NCI-H1048 (cell line): ENCODE data around the gene CDK19.

Experiments used
- DNase-seq: peaks from one replicate; lab custom pipeline; 2025; lab: John Stamatoyannopoulos, UW

Gene CDK19

DNA sequence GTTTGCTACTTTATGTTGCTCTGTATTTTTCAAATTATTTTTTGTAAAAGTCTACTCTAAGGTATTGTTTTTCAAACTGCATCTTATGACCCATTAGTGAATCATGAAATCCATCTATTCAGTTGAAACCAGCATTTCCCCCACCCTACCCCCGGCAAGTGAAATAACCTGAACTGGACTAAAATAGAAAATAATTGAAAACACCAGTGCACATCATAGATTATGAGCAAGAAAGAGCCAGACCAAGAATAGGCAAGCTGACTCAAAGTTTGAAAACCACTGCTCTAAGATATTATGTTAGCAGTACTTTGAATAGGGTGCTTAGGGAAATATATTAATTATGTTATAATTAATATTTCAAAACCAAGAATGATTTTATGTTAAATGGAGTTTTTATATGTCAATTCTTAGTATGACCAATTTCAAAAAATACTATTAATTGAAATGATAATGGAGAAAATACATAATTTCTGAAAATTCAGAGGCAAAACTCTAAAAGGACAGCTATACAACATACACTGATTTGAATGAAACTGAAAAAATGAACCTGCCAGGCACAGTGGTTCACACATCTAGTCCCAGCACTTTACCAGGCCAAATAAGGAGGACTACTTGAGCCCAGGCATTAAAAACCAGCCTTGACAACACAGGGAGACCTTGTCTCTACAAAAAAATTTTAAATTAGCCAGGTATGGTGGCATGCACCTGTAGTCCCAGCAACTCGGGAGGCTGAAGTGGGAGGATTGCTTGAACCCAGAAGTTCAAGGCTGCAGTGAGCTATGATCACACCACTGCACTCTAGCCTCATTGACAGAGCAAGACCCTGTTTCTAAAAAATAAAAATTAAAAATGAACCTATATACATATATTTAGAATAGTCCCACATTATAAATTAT is 112.0 kb downstream of the CDK19 start:
- no peak for DNase-seq

DNA sequence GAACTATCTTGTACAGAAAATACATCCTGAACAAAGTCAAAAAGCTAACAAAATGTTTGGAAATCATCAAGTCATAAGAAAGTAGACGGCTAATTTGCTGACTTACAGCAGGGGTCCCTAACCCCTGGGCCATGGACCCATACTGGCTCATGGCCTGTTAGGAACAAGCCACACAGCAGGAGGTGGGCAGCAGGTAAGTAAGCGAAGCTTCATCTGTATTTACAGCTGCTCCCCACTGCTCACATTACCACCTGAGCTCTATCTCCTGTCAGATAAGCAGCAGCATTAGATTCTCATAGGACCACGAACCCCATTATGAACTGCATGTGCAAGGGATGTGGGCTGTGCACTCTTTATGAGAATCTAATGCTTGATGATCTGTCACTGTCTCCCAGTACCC is 115.5 kb downstream of the CDK19 start:
- DNase-seq = no peak

DNA sequence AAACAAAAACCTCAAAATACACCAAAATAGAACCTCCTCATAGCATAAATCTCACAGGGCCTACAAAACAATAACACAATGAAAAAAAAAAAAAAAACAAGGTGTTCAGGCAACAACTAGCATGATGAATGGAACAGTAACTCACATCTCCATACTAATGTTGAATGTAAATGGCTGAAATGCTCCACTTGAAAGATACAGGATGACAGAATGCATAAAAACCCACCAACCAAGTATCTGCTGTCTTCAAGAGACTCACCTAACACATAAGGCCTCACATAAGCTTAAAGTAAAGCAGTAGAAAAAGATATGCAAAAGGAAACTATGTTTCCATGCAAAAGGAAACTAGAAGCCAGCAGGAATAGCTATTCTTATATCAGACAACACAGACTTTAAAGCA is 121.3 kb downstream of the CDK19 start:
- no peak for DNase-seq

DNA sequence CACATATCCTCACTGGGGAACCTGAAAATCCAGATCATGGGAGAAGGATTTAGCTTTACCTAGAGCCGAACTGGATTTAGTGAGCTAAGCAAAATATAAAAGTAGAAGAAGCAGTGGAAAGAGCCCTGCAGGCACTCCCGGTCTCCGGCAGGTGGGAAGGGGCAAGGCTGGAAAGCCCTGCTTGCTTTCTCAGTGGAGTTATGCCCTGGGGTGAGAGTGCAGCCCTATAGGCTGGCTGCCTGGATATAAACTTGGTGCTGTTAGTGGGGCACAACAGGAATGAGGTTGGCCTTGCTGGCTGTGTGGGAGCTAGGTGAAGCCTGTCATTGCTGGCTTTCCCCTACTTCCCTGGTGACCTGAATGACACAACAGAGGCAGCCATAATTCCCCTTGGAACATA is 122.0 kb downstream of the CDK19 start:
- DNase-seq = no peak

DNA sequence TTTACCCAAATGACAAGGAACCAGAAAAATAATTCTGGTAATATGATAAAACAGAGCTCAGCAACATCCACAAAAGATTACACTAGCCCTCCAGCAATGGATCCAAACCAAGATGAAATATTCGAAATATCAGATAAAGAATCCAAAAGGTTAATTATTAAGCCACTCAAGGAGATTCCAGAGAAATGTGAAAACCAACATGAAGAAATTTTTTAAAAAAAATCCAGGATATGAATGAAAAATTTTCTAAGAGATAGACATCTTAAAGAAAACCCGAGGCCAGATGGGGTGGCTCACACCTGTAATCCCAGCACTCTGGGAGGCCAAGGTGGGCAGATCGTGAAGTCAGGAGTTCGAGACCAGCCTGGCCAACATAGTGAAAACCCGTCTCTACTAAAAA is 124.4 kb downstream of the CDK19 start:
- DNase-seq = no peak

DNA sequence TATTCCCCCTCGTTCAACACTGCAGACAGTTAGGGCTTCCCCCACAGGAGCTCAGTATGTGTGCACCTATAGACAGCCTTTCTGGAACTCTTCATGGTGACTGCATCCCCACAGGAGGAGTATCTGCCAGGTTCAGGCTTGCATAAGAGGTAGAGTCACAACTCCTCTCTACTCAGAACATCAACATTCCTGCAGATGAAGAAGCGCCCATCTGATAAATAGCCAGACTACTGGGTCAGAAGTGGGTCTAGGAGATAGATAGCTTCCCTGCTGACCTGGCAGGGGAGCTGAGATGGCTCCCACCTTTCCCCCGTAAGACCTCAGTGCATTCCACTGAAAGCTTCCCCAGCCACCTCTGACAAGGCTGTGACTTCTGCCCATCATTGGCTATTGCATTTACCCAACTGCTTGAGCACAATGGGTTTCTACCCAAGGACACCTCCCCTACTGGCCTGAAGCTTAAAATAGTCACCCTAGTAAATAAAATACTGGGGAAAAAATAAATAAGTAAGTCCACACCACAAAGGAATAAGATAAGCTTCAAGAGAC is 125.1 kb downstream of the CDK19 start:
- DNase-seq = no peak

DNA sequence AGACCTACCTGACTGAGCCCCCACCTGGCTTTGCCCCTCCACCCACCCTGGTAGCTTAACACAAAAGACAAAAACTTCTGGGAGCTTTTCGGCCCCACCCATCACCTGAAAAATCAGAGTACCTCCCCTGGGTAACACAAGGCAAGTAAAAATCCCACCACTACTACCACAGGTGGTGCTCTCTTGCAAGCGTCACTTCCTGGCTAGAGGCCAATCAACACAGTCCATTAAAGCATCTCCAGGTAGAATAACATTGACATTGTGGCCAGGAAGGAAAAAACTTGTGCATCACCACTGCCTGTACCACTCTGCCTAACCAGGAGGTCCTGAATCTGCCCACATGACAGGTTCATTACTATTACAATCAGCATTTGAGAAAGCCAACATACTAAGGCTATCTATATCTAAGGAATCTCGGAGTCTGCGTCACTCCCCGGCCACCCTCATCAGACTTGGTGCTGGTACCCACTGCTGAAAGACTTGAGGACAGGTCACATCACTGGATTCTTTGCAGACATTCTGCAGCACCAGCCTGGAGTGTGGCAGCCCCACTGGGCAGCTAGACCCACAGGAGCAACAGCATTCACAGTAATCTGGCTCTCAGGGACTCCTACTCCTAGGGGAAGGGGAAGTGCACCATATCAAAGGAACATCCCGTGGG is 125.9 kb downstream of the CDK19 start:
- DNase-seq = no peak

DNA sequence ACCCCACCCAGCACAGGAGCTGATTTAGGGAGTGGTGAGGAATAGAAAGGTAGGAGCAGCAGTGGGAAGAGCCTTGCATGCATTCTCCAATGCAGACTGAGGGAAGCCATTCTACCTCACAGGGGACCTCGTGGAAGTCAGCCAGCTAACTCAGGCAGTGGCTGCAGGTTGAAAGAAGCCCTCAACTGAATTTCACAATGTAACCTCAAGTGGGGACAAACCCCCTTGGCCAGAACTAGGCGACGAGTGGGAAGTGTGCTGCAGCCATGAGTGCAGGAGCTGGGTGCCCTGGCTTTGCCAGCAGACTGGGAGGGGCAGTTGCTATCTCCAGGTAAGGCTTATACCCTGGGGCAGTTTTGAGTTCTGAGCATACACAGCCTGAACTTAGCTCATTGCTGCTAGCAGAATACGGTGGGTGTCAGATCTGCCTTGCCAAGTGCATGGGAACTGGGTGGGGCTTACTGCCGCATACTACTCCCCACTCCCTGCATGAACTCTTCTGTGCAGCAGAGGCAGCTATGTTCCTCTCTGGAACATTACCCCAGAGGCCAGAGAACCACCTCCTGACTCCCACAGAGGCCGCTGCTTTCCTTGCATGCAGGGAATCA is 126.5 kb downstream of the CDK19 start:
- no peak for DNase-seq

DNA sequence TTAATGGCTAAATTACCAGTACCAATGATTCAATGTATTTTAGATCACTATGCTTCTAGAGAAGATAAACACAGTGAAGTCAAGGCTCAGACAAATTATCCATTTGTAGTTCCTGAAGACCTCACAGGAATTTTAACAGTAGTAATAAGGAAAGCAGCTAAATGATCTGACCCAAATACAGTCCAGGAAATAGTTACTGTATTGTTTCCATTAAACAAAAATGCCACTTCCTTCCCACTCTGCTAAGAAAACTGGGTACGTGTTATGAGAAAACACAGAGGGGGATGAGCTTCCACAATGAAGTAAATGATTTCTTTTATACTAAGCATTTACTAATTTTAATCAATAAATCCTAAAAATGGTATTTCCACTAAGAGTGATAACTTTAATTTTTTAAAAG is 127.9 kb downstream of the CDK19 start:
- no peak for DNase-seq

DNA sequence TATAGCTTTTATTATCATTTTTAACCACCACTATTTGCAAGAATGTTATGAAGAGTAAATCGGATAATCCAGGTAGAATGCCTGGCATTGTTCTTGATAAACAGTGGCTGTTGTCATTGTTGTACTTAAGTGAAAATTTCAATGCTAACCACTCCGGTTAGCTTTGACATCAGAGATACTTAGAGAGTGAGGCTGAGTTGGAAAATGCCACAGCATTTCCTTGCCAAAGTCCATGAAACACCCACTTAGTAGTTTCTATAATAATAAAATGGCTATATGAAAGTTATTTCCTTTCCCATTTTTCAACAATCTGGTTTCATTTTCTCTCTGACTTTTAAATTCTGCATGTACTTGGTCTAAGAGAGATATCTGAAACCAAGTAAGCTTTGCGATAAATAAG is 132.0 kb downstream of the CDK19 start:
- DNase-seq = no peak

DNA sequence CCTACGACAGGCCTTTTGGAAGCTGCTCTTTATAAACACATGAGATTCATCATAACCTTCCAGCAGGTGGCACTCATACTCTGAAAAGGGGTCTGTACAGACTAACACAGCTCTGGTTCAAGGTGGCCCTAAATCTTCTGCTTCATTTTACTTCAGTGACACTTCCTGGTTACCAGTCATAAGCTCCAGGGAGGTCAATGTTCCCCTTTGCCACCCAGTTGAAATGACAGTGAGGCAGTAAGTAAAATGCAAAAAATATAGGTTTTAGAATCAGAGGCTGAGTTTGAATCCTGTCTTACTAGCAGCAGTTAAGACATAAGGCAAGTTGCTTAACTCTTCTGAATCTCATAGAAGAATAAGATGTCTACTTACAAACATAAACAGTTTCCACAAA is 132.8 kb downstream of the CDK19 start:
- DNase-seq = peak; percentile 62

DNA sequence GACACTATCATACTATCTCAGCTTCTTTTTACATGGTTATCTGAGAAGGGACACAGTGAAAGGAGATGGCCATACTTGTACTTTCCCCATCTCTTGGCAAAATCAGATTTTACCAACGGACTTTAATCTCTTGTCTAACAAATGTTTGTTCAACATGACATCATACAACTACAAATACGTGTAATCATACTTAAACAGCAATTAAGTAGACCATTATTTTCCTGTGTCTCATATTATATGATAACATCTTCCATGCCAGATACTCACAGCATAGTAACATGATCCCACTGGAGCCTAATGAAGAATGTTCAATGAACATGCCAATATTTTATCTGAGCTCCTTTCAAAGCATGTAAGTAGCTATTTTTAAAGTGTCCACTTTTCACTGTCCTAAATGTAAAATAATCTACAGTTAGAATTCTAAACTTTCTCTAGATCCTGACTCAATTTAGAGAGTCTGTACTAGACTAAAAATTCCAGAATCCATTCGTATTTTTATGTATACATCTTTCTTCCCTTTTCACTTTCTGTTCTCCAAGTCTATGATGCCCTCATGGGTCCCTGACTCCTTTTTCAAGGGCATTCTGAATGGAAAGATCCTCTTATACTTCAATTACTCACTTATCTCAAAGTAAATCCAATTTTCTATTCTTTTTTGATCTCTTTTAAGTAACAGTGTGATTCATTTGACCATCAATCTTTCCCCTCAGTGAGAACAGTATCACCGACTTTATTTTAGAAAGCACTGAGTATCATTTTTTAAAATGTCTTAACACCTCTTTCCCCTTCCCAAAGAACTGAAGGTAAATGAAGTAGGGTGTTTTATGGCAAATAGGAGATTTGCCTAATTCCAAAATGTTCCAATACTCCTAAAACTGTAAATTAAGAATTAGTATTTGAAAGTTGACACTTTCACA is 133.5 kb downstream of the CDK19 start:
- DNase-seq = no peak

DNA sequence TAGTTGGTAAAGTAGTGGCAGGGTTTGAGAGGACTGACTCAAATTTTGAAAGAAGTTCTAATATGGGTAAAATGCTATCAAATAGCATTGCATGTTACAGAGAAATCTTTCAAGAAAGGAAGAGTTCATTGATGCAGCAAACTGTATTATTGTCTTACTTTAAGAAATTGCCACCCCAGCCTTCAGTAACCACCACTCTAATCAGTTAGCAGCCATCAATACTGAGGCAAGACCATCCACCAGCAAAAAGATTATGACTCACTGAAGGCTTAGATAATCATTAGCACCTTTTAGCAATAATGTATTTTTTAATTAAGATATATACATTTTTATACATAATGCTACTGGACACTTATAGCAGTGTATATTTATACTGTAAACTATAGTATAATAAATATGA is 138.9 kb downstream of the CDK19 start:
- DNase-seq = no peak

DNA sequence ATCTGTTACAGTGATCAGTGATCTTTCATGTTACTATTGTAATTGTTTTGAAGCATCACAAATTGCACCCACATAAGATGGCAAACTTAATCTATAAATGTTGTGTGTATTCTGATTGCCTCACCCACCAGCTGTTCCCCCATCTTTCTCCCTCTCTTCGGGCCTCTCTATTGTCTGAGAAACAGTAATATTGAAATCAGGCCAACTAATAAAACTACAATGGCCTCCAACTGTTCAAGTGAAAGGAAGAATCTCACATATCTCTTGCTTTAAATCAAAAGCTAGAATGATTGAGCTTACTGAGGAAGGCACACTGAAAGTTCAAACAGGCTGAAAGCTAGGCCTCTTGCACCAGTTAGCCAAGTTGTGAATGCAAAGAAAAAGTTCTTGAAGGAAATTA is 141.2 kb downstream of the CDK19 start:
- no peak for DNase-seq

DNA sequence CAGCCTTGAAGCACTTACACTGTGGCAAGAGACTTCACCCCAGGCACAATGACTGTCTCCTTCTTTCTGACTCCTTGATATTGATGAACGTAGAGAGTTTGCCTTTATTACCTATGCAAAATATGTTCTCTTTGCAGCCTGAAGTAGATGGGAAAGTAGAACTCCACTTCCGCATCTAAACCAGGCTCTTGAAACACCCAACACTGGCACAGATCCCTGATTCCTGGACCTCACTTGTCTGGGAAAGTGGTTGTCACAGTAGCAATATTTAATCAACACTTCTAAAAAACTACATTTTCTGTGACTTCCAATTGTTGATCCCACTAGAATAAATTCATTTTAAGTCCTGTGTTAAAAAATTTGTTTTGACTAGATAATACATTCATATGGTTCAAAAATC is 143.1 kb downstream of the CDK19 start:
- DNase-seq = no peak

DNA sequence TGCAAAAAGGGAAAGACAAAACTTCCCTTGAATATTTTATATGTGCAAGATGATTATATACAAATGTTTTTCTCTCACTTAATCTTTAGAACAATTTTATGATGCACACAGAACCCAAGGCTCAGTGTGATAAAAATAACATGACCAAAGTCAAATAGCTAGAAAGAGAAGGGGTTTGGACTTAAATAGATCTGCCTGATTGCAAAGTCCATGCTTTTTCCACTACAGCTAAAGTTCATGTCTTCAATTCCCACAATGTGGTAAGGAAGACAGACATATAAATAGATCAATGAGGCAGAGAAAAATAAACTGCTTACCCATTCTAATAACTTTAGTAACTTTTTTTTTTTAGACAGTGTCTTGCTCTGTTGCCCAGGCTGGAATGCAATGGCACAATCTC is 143.8 kb downstream of the CDK19 start:
- DNase-seq = no peak

DNA sequence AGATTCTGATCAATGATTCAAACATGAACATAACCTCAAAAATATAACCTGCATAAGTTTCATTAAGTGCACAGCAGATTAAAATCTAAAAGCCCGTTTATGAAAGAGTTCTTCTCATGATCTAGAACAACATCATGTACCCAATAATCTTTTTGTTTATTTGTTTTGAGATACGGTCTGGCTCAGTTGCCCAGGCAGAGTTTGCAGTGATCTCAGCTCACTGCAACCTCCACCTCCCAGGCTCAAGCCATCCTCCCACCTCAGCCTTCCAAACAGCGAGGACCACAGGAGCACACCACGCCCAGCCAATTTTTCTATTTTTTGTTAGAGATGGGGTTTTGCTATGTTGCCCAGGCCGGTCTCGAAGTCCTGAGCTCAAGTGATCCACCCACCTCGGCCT is 149.7 kb downstream of the CDK19 start:
- no peak for DNase-seq

DNA sequence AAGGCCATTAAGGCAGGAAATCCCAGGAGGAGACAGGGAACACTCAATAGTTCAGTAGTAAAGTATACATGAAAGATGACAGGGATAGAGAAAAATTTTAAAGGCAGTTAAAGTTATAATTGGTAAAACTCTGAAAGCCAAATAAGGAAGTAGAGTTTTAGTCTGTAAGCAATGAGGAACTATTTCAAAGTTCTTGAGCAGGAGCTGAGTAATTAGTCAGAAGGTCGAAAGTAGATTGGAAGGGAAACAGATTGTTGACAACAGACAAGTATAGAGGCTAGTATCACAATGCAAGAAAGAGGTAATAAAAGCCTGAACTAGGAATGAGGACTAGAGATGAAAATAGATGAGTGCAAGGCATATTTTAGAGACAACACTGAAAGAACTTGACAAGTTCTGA is 150.3 kb downstream of the CDK19 start:
- DNase-seq = no peak

DNA sequence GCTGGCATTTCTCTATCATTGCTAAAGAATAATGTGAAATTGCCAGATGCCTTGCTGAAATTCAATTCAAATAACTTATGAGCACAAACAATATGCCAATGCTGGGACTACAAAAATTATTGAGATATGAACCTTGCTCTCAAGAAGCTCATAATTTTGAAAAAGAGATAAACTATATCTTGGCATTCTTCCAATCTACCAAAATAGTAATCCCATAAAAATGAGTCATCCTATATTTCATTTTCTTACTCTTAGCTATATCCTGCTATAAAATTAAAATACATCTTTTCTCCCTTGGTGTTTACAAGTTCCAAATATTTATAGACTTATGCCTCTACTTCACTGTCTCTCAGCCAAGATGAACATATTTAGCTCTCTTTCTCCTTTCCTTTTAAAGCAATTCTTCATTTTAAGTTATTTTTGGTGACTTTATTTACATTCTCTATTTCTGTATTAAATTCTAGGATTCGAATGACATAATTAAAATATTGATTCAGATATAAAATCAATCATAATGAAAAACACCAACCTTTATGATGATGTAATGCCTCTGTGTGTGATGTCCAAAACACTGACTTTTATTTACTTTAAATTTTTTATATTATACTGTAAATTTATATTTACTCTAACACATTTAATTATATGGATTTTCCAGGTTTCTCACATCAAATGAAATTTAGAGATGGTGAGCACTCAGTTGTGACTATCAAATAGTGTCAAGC is 152.6 kb downstream of the CDK19 start:
- DNase-seq = no peak

DNA sequence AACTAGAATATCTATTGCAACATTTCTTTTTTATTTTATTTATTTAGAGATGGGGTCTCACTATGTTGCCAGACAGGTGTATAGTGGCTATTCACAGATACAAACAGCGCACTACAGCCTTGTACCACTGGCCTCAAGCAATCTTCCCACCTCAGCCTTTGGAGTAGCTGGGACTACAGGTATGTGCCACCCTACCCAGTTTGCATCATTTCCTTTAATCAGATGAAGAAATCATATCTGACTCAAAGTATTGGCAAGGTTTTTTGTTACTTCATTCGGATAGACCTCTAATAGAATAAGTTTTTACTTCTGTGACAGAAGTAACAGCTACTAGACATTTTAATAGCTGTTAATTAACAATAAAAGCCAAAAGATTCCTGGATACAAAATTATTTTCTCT is 153.9 kb downstream of the CDK19 start:
- no peak for DNase-seq

DNA sequence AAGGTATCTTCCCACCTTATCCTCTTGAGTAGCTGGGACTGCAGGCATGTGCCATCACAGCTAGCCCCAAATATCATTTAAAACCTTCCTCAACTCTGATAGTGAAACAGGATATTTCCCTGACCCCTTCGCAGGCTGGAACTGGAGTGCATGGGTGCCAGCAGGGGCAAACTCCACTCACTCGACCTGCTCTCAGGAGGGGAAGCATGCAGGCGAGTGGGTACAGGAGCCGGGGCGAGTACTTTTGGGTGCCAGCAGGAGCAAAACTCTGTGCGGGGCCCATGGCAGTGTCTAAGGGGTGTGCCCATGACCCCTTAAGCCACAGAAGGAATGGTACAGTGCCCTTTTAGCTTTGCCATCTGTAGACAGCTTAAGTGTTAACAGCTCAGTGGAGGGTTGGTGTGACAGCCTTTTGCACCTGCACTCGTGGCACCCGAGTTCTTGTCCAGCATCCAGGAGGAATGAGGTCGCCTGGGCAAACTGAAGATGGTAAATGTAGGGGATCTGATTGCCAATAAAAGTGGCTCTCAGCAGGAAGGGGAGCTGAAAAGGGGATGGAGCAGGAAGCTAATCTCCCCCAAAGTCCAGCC is 155.1 kb downstream of the CDK19 start:
- DNase-seq = no peak
